Measurements from ENCODE around the gene WDR1.

DNA sequence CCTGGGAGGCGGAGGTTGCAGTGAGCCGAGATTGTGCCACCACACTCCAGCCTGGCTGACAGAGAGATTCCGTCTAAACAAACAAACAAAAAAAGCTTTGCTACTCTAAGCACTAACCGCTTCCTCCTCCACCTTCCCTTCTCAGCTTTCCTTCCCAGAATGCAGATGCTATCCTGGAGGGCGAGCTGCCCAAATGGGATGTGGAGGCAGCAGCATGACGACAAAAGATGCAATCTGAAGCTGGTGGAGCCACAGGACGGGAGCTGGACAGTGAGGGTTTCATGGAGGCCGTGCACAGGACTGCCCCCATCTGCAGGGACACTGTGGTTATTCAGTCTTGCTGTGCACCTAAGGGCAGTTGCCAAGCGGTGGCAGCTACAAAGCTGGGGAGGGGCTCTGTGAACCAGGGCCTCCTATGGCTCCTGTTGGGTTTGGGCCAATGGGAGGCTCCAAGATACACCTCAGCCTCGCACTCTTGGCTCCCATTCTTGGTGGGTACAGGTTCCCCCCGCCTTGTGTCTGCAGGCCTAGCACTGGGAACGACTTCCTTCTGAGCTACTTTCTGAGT is 47.4 kb downstream of the WDR1 start:
- TF ChIP-seq POLR2A (IDR thresholded peaks at IDR 0.05) (no peak), EP300 (IDR thresholded peaks at IDR 0.05) (no peak)

All from gastroesophageal sphincter (tissue), 2 donors.